GM19452 (cell line): ENCODE data around the gene SH3PXD2A.

Experiments
- ATAC-seq: cut with Tn5 transposase; IDR thresholded peaks from one replicate; pipeline ENCODE4 v1.9.1; 2021; ENCODE audit not compliant: unreplicated experiment

The SH3PXD2A gene

DNA sequence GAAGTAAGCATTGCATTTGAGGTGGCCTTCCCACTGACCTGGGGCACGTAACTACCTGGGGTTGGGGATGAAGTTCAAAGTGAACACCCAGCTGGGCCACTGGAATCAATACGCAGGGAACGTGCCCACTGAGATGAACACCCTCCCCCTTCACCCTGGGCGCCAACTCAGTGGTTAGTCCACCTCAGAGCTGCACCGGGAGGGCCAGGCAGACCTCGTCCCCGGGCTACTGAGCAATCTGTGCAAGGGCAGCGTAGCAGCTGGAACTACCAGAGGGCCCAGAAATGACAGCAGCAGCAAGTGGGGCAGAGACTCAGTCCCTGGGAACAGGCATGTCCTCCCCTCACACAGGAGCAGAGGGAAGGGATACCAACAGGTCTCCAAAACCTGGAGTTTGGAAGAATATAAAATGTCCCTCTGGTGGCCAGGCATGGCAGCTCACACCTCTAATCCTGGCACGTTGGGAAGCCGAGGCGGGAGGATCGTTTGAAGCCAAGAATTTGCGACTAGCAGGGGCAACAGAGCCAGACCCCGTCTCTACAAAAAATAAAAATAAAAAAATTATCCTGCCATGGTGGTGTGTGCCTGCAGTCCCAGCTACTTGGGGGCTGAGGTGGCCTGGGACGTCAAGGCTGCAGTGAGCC, 143.9 kb downstream of the SH3PXD2A start:
- ATAC-seq: no peak

DNA sequence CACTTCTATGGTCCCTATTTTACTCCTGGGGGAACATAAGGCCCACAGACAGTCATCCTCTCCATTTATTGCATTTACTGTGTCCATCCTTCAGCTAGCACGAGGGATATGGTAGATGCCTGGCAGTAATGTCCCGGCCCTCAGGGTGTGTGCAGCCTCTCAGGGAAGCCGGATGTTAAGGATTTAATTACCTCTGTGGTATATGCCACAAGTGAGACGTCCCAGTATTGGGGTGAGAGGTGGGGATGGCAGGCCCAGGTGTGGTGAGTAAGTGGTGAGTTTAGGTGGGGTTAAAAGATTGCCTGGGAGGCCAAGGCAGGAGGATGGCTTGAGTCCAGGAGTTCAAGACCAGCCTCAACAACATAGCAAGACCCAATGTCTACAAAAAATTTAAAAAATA, 144.9 kb downstream of the SH3PXD2A start:
- ATAC-seq: no peak

DNA sequence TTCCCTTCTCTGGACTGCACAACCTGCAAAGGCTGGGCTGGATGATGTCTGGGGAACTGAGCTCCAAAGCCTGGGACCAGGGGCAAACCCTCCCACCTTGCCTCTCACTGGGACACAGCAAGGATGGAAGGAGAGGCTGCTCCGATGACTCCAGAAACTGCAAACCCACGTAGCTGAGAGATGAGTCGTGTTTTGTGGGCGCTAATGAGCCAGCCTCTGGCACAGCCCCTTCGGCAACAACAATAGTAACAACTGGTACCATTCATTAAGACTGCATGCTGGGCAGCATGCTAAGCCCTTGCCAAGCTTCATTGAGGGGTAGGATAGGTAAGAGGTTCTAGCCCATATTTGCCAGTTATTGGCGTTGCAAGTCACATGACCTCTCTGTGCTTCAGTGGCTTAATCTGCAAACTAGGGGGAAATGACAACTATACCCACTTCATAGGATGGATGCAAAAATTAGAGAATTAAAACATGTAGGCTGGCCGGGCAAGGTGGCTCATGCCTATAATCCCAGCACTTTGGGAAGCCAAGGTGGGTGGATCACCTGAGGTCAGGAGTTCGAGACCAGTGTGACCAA, 145.9 kb downstream of the SH3PXD2A start:
- no peak for ATAC-seq

- no peak for ATAC-seq
These were observed 146.6 kb downstream of the SH3PXD2A start for GRCh38 chr10:103708627-103709288.

DNA sequence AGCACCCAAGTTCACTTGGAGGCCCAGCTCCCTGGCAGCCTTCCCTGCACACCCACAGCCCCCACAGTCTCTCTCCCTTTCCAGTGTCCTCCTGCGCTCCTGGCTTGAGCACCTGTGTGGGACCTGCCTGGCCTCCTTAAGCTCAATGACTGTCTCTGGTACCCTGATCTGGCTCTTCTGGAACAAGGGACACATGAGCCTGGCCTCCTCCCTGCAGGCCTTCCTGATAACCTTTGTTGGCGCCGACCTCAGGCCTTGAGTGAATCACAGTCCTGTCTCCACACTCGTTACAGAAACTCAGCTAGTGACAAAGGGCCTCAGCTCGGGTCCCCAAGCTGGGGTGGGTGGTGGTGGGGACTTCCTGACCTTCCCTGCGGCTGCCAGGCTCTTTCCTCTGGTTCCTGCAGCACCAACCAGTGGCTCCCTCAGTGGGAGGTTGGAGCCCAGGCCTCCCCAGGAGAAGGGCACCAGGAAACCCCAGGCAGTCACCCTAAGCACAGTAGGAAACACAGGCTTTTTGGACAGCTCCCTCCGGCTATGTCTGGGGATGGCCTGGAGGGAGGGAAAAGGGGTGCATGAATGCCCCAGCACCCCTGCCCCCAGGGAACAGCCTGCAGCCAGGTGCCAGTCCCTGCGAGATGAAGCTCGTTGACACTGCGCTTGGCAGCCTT, 147.3 kb downstream of the SH3PXD2A start:
- ATAC-seq: no peak

GRCh38 chr10:103706762-103707161, 148.6 kb downstream of the SH3PXD2A start:
- no peak for ATAC-seq

GRCh38 chr10:103706047-103706446, 149.3 kb downstream of the SH3PXD2A start:
- no peak for ATAC-seq

GRCh38 chr10:103703941-103704919, 151.1 kb downstream of the SH3PXD2A start:
- ATAC-seq: no peak

DNA sequence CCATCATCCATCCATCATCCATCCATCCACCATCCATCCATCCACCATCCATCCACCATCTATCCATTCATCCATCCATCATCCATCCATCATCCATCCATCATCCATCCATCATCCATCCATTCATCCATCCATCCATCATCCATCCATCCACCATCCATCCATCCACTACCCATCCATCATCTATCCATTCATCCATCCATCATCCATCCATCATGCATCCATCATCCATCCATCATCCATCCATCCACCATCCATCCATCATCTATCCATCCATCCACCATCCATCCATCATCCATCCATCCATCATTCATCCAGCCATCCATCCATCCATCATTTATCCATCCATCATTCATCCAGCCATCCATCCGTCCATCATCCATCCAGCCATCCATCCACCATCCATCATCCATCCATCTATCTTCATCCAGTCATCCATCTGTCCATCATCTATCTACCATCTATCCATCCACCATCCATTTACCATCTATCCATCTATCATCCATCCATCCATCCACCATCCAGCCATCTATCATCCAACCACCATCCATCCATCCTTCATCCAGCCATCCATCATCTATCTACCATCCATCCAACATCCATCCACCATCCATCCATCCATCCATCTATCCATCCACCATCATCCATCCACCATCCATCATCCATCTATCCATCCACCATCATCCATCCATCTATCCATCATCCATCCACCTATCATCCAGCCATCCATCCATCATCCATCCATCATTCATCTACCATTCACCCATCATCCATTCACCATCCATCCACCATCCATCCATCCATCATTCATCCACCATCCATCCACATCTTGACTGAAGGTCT, 153.8 kb downstream of the SH3PXD2A start:
- ATAC-seq: no peak

- no peak for ATAC-seq
These were observed 155.0 kb downstream of the SH3PXD2A start for GRCh38 chr10:103700436-103700715.

DNA sequence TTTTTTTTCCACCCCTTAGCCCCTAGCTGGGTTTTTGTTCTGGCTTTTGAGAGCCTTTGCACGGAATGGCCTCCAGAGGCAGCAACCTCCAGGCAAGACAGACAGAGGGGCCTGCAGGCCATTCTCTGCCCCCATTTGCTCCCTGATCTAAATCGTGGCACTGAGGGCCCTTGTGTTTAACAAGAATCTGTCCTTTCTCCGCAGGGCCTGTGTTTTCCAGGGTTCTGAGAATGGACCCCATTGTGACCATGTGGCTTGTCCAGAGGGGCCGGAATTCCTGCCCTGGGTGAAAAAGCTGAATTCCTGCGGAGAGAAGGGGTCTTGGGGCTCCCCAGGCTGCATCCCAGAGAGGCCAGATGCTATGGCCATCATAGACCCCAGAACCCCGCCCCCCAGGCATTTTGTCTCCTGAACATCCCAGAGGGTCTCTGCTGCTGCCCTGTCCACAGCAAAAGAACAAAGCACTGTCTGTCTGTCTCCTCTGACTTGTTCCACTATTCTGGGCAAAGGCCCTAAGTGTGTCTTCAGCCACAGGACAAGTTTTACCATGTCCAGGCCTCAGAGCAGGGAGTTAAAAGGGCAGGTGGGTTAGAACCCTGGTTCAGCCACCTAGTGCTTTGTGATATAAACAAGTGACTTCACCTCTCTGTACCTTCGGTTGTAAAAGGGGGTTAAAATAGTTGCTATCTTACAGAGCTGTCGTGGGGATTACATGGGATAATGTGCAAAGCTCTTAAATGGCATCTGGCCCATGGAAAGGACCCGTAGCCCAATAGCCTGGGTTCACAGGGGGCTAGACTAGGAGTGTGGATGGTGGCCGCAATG, 155.6 kb downstream of the SH3PXD2A start:
- ATAC-seq: no peak

- no peak for ATAC-seq
These were observed 157.1 kb downstream of the SH3PXD2A start for GRCh38 chr10:103698266-103698665.

DNA sequence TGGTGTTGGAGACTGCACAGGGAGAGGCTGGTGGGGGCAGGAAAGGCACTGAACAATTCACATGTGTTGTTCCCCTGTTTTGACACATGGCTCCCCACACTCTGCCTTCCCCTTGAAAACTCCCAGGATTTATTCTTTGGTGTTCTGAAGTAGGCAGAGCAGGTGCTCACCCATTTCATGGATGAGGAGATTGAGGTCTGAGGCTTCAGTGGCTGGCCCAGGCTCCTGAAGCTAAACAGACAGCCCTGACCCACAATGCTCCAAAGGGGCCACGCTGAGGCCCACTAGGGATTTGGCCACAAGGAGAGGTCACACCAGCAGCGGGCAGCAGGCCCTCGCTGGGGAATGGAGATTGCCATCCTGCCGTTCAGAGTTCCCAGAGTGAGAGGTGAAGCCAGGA, 157.6 kb downstream of the SH3PXD2A start:
- ATAC-seq: no peak

DNA sequence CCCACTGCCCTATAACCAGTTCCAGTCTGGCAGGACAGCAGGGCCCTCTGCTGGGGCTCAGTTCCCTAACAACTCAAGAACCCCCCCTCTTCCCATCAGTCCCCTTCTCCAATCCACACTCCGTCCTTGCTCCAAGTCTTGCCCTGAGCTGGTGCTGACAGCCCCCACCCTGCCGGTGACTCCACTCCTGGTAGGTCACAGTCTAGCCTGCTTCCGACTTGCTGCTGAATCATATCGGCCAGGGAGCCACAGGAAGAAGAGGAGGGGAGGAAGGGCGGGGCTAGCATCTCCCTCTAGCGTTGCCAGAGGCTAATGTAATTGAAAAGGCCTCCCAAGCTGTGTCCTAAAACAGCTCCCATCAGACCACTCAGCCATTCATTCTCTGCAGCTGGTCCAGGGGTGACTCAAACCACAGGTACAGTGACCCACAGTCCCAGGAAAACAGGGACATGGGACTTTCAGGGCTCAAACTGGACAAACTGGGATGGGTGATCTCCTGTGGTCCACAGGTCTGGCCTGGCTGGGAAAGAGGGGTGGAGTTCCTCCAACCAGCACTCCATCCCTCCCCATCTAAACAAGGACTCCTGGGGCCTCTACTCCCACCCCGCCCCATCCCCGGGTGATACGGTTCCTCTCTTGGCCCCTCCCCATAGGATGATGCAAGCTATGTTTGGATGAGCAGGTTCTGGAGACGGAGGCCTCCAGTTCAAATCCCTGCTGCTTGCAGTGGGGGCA, 158.8 kb downstream of the SH3PXD2A start:
- no peak for ATAC-seq

DNA sequence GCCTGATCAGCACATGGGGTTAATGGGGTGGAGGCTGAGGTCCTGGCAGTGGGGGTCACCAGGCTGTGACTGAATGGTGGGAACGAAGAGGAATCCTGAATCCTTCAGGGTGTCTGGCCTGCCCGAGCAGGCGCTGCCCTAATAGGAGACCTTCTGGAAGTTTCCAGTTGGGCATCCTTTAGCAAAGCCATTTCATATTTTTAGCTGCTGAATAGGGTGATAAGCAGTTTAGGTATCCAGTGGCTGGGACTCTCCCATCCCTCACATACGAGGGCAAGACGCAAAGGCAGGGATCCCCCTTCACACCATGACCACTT, 159.3 kb downstream of the SH3PXD2A start:
- no peak for ATAC-seq

- no peak for ATAC-seq
These were observed 159.8 kb downstream of the SH3PXD2A start for GRCh38 chr10:103695584-103696005.

GRCh38 chr10:103693812-103694205, 161.6 kb downstream of the SH3PXD2A start:
- no peak for ATAC-seq

GRCh38 chr10:103692952-103693811, 162.2 kb downstream of the SH3PXD2A start:
- no peak for ATAC-seq
